Hematopoietic multipotent progenitor cell treated with erythropoietin and hydrocortisone succinate and interleukin-3 and kit ligand, for 8 days (in vitro differentiated cells): Measurements from ENCODE around the gene SKIDA1.

Experiments used
- DNase-seq: peaks from one replicate; pipeline ENCODE4 v3.0.0-alpha.2; 2015

SKIDA1 gene

GRCh38 chr10:21515361-21516241 is 9.9 kb downstream of the SKIDA1 start:
- no peak for DNase-seq

GRCh38 chr10:21514818-21515351 is 10.6 kb downstream of the SKIDA1 start:
- DNase-seq: no peak

- no peak for DNase-seq
These were observed 11.2 kb downstream of the SKIDA1 start for GRCh38 chr10:21514129-21514817.

- DNase-seq: no peak
These were observed 12.1 kb downstream of the SKIDA1 start for GRCh38 chr10:21513405-21513788.

- DNase-seq: no peak
These were observed 12.7 kb downstream of the SKIDA1 start for GRCh38 chr10:21512573-21513404.

GRCh38 chr10:21511946-21512572 is 13.4 kb downstream of the SKIDA1 start:
- no peak for DNase-seq

- no peak for DNase-seq
These were observed 14.3 kb downstream of the SKIDA1 start for GRCh38 chr10:21511095-21511570.

- DNase-seq: no peak
These were observed 15.0 kb downstream of the SKIDA1 start for GRCh38 chr10:21510241-21511094.

GRCh38 chr10:21509341-21510240 is 15.9 kb downstream of the SKIDA1 start:
- DNase-seq: no peak

GRCh38 chr10:21508706-21509331 is 16.7 kb downstream of the SKIDA1 start:
- DNase-seq: no peak

- DNase-seq: no peak
These were observed 18.3 kb downstream of the SKIDA1 start for GRCh38 chr10:21507150-21507549.

- DNase-seq: no peak
These were observed 19.1 kb downstream of the SKIDA1 start for GRCh38 chr10:21506351-21506750.

- no peak for DNase-seq
These were observed 19.7 kb downstream of the SKIDA1 start for GRCh38 chr10:21505711-21506278.

GRCh38 chr10:21503542-21503941 is 21.9 kb downstream of the SKIDA1 start:
- DNase-seq: no peak

GRCh38 chr10:21502348-21502740 is 23.1 kb downstream of the SKIDA1 start:
- no peak for DNase-seq

GRCh38 chr10:21501731-21502347 is 23.6 kb downstream of the SKIDA1 start:
- no peak for DNase-seq

- no peak for DNase-seq
These were observed 24.4 kb downstream of the SKIDA1 start for GRCh38 chr10:21501091-21501490.

- no peak for DNase-seq
These were observed 24.9 kb downstream of the SKIDA1 start for GRCh38 chr10:21500578-21500910.
